ENCODE results near the gene TSBP1. TPM values are rescaled to one million over a fixed set of nuclear protein-coding genes. Genes with fewer than 3 reads are reported as not detected.
A peak's percentile ranks its signal among the peaks of the same experiment; 100 is the strongest.

Gene TSBP1
- total RNA-seq, 1 donor = not detected

GRCh38 chr6:32247401-32247800 is 124.3 kb downstream of the TSBP1 start:
- Histone ChIP-seq H3K27ac (ENCODE audit: low read depth, low read length) (no peak overlapping the region), H3K79me2 (ENCODE audit: insufficient read depth, low read length) (no peaks in the 10 kb centered on the region), H2AFZ (ENCODE audit: low read length) (no peak overlapping the region), H3K9me3 (ENCODE audit: low read depth, low read length) (no peaks in the 10 kb centered on the region), H3K4me3 (ENCODE audit: insufficient read depth, low read length) (no peak overlapping the region), H3K4me1 (ENCODE audit: insufficient read depth, low read length) (no peaks in the 10 kb centered on the region), H3K27me3 (ENCODE audit: insufficient read depth, low read length) (peaks cover 19% of the 10 kb centered on the region), H3K4me2 (ENCODE audit: insufficient read depth, low read length) (no peak overlapping the region), H3K36me3 (ENCODE audit: insufficient read depth, low read length) (no peaks in the 10 kb centered on the region), H4K20me1 (ENCODE audit: insufficient read depth, low read length) (no peaks in the 10 kb centered on the region)
- no peak for DNase-seq (ENCODE audit: insufficient read length, low spot score, missing footprints)
- TF ChIP-seq, protein P1, sequence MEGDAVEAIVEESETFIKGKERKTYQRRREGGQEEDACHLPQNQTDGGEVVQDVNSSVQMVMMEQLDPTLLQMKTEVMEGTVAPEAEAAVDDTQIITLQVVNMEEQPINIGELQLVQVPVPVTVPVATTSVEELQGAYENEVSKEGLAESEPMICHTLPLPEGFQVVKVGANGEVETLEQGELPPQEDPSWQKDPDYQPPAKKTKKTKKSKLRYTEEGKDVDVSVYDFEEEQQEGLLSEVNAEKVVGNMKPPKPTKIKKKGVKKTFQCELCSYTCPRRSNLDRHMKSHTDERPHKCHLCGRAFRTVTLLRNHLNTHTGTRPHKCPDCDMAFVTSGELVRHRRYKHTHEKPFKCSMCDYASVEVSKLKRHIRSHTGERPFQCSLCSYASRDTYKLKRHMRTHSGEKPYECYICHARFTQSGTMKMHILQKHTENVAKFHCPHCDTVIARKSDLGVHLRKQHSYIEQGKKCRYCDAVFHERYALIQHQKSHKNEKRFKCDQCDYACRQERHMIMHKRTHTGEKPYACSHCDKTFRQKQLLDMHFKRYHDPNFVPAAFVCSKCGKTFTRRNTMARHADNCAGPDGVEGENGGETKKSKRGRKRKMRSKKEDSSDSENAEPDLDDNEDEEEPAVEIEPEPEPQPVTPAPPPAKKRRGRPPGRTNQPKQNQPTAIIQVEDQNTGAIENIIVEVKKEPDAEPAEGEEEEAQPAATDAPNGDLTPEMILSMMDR (IDR thresholded peaks at IDR 0.05; ENCODE audit: extremely low read depth, low read depth, low read length) = no peak

DNA sequence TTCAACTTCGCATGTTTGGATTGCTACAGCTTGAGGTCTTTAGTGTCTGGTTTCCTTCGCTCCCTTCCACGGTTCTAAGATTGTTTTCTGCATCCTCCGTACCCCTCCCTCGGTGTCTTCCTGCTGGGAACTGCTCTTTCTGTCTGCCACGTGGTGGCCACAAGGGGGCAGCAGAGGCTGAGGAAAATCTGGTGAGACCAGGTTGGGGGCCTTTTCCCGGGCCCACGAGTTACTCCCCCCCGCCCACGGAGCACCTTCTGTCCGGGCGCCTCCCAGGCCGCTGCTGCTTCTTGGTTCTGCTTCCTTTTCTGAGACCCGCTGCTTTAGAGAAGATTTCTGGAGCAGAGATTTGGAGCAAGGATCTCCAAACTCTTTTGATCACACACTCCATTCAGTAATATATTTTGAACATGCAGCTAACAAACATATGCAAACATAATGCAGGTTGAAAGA is 126.7 kb downstream of the TSBP1 start:
- peaks cover 11% of the 10 kb centered on the region for H3K27me3 ChIP-seq (ENCODE audit: insufficient read depth, low read length)
- no peaks in the 10 kb centered on the region for H3K79me2 ChIP-seq (ENCODE audit: insufficient read depth, low read length)
- peak overlapping the region; percentile 30 for H3K4me2 ChIP-seq (ENCODE audit: insufficient read depth, low read length)
- H2AFZ ChIP-seq (ENCODE audit: low read length) = peak overlapping the region; percentile 65
- peak; percentile 96 for DNase-seq (ENCODE audit: insufficient read length, low spot score, missing footprints)
- no peaks in the 10 kb centered on the region for H3K4me1 ChIP-seq (ENCODE audit: insufficient read depth, low read length)
- TF ChIP-seq, protein P1 (IDR thresholded peaks at IDR 0.05; ENCODE audit: extremely low read depth, low read depth, low read length) = peak; percentile 87
- no peaks in the 10 kb centered on the region for H4K20me1 ChIP-seq (ENCODE audit: insufficient read depth, low read length)
- no peak overlapping the region for H3K27ac ChIP-seq (ENCODE audit: low read depth, low read length)
- H3K36me3 ChIP-seq (ENCODE audit: insufficient read depth, low read length) = no peaks in the 10 kb centered on the region
- peak overlapping the region; percentile 8 for H3K4me3 ChIP-seq (ENCODE audit: insufficient read depth, low read length)
- no peaks in the 10 kb centered on the region for H3K9me3 ChIP-seq (ENCODE audit: low read depth, low read length)

DNA sequence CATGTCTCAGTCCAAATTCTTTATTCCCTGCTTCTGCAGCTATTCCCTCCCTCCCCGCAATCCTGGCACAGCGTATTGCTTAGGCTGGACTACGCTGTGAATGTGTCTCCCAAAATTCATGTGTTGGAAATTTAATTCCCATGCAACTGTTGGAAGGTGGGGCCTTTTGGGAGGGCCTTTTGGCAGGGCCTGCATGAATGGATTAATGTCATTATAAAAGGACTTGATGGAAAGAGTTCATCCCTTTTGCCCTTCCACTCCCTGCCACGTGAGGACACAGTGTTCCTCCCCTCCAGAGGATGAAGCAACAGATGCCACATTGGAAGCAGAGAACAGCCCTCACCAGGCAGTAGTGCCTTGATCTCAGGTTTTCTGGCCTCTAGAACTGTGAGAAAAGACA is 127.4 kb downstream of the TSBP1 start:
- no peak for DNase-seq (ENCODE audit: insufficient read length, low spot score, missing footprints)
- H3K27ac ChIP-seq (ENCODE audit: low read depth, low read length) = no peak overlapping the region
- H4K20me1 ChIP-seq (ENCODE audit: insufficient read depth, low read length) = no peaks in the 10 kb centered on the region
- H3K4me2 ChIP-seq (ENCODE audit: insufficient read depth, low read length) = no peak overlapping the region
- H2AFZ ChIP-seq (ENCODE audit: low read length) = no peak overlapping the region
- no peaks in the 10 kb centered on the region for H3K36me3 ChIP-seq (ENCODE audit: insufficient read depth, low read length)
- H3K79me2 ChIP-seq (ENCODE audit: insufficient read depth, low read length) = no peaks in the 10 kb centered on the region
- TF ChIP-seq, protein P1 (IDR thresholded peaks at IDR 0.05; ENCODE audit: extremely low read depth, low read depth, low read length) = no peak
- no peaks in the 10 kb centered on the region for H3K9me3 ChIP-seq (ENCODE audit: low read depth, low read length)
- H3K4me3 ChIP-seq (ENCODE audit: insufficient read depth, low read length) = no peak overlapping the region
- H3K27me3 ChIP-seq (ENCODE audit: insufficient read depth, low read length) = peaks cover 11% of the 10 kb centered on the region
- H3K4me1 ChIP-seq (ENCODE audit: insufficient read depth, low read length) = no peaks in the 10 kb centered on the region

Small RNA genes within 50 kb of the gene (small RNA-seq; reads per million reads assigned to genes)
- not detected for gene RNU6-603P

Other genes with a start within 250 kb of the TSBP1 start
- 27.5 and 30.1 TPM in 2 replicates for gene ATF6B, start 243.7 kb downstream of the TSBP1 start, total RNA-seq
- gene FKBPL, start 241.6 kb downstream of the TSBP1 start, total RNA-seq = 9.8 and 11.5 TPM in 2 replicates
- under 0.01 TPM in 1 of 2 replicates, not detected in the other for gene PRRT1, start 220.0 kb downstream of the TSBP1 start, total RNA-seq
- gene PPT2, start 217.8 kb downstream of the TSBP1 start, total RNA-seq = 6.5 and 8.3 TPM in 2 replicates
- 0.29 and 0.36 TPM in 2 replicates for gene EGFL8, start 207.3 kb downstream of the TSBP1 start, total RNA-seq
- gene AGPAT1, start 195.8 kb downstream of the TSBP1 start, total RNA-seq = 17.4 and 19.2 TPM in 2 replicates
- gene RNF5, start 193.5 kb downstream of the TSBP1 start, total RNA-seq = 25.3 and 32.9 TPM in 2 replicates
- gene AGER, start 187.7 kb downstream of the TSBP1 start, total RNA-seq = under 0.01 TPM in 2 replicates
- 17.4 and 18.6 TPM in 2 replicates for gene PBX2, start 181.7 kb downstream of the TSBP1 start, total RNA-seq
- 0.88 and 1.1 TPM in 2 replicates for gene GPSM3, start 179.3 kb downstream of the TSBP1 start, total RNA-seq
- gene NOTCH4, start 147.8 kb downstream of the TSBP1 start, total RNA-seq = 0.59 and 1.1 TPM in 2 replicates
- gene BTNL2, start 35.3 kb upstream of the TSBP1 start, total RNA-seq = not detected in 2 replicates
- gene HLA-DRA, start 68.0 kb upstream of the TSBP1 start, total RNA-seq = 5.8 and 50.7 TPM in 2 replicates
- not detected in 2 replicates for gene HLA-DRB5, start 158.4 kb upstream of the TSBP1 start, total RNA-seq
- 1.1 and 19.7 TPM in 2 replicates for gene HLA-DRB1, start 217.9 kb upstream of the TSBP1 start, total RNA-seq